Activated T-cell treated with anti-CD3 and anti-CD28 coated beads, Interleukin-2, amount 50 U/mL, for 72 hours (primary cell): ENCODE data around the gene UTP14A. TPM values are rescaled to one million over a fixed set of nuclear protein-coding genes. Genes with fewer than 3 reads are reported as not detected.

ENCODE experiments used
- ATAC-seq, 2 donors: fragments of 150-1000 bp; cut with Tn5 transposase; replicated peaks in 1 of 2; 2 replicates each; pipeline ENCODE4 v1.10.0; 2021; ENCODE audit warnings: moderate library complexity in 2 of 2, mild to moderate bottlenecking in 1 of 2
- DNase-seq, 2 donors: peaks; one replicate each; pipeline ENCODE4 v3.0.0; 2021 to 2022; ENCODE audit warnings: mixed read lengths in 1 of 2
- H3K27ac Mint-ChIP-seq: one replicate; pipeline ENCODE4 v1.8.0; 2022; ENCODE audit warnings: mild to moderate bottlenecking, moderate library complexity, mixed read lengths
- H3K27me3 Mint-ChIP-seq: one replicate; pipeline ENCODE4 v1.8.0; 2022; ENCODE audit warnings: low read depth, mixed read lengths
- H3K36me3 Mint-ChIP-seq, 2 donors: one replicate each; pipeline ENCODE4 v1.8.0; 2022; ENCODE audit warnings: mixed read lengths in 2 of 2, mild to moderate bottlenecking in 1 of 2; ENCODE audit not compliant: insufficient read depth in 2 of 2
- H3K4me1 Mint-ChIP-seq: one replicate; pipeline ENCODE4 v1.8.0; 2022; ENCODE audit warnings: low read depth, mixed read lengths
- H3K4me3 Mint-ChIP-seq, 2 donors: one replicate each; pipeline ENCODE4 v1.8.0; 2022; ENCODE audit warnings: mild to moderate bottlenecking in 2 of 2, mixed read lengths in 2 of 2, moderate library complexity in 2 of 2
- H3K9me3 Mint-ChIP-seq, 2 donors: one replicate each; pipeline ENCODE4 v1.8.0; 2022; ENCODE audit warnings: mixed read lengths in 2 of 2
- total RNA-seq, 2 donors: library from RNA; stranded (reverse); gene quantifications; one replicate each; pipeline ENCODE4 v1.2.3, GENCODE V29; 2022

UTP14A gene
- total RNA-seq, 2 donors from 2014 or later: 24.8 to 32.5 TPM

DNA sequence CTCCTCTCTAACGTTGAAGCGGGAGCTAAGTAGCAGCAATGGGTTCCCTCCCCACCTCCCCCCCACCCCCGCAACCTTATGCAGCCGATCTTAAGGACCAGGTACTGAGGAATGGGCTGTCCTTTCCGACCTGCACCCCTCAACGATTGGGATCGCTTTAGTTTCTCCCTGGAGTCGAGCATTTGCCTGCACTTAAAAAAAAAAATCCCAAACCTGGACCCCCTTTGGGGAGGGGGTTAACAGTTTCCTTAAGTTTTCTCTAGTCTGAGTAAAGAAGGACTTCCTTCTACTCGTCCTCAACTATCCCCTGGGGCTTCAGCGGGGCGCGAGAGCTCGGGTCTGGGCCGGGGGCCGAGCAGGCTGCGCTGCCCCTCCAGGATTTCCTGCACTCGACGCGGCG, 50.8 kb downstream of the UTP14A start:
- Mint-ChIP-seq H3K4me1 (peaks cover 9% of the 10 kb centered on the region), H3K36me3 (peaks cover 0 to 1% of the 10 kb centered on the region in 2 donors), H3K4me3 (peak overlapping the region; percentile 16 to 54), H3K27me3 (peaks cover 6% of the 10 kb centered on the region), H3K27ac (no peak overlapping the region), H3K9me3 (no peaks in the 10 kb centered on the region)
- ATAC-seq: no peak
- DNase-seq: no peak

DNA sequence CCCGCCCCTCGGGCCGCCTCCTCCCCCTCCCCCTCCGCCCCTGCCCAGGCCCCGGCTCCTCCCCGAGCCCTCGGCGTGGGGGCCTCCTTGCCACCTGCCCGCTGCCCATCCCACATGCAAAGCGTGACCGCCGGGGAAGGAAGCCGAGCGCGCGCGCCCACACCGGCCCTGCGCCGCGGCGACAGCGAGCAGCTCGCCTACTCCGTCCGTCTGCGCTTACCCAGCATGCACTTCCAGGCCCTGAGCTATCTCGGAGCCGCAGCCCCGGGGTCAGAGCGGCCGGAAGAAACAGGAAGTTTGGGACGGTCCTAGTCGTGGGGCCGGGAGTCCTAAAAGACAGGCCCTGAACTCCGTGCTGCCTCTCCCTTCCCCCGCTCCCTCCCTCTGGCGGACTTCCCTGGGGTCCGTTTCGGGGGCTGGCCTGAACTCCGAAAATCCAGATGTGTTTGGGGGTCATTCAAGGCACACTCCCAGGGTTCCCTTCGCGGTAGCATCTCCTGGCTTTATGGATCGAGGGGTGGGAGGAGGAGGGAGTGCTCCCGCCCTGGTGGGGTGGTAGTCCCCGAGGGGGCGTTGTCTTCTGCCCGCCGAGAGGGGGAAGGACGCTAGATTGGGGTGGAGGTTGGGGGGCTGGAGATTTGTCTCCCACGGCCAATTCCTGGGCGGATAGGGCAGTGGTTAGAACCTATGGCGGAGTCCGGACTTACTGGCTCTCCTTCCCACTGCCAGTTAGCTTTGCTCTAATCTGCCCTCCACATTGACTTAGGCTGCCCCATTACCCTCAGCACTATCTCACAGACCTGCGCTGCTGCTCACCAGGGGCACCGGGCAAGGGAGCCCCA, 51.5 kb downstream of the UTP14A start:
- DNase-seq: peak; percentile 64 to 69
- peaks cover 7% of the 10 kb centered on the region for H3K27me3 Mint-ChIP-seq
- H3K27ac Mint-ChIP-seq: no peak overlapping the region
- no peaks in the 10 kb centered on the region for H3K9me3 Mint-ChIP-seq
- peak overlapping the region; percentile 63 to 72 for H3K4me3 Mint-ChIP-seq
- H3K36me3 Mint-ChIP-seq: peaks cover 0 to 2% of the 10 kb centered on the region in 2 donors
- peaks cover 14% of the 10 kb centered on the region for H3K4me1 Mint-ChIP-seq
- ATAC-seq: peak; percentile 68 to 74

DNA sequence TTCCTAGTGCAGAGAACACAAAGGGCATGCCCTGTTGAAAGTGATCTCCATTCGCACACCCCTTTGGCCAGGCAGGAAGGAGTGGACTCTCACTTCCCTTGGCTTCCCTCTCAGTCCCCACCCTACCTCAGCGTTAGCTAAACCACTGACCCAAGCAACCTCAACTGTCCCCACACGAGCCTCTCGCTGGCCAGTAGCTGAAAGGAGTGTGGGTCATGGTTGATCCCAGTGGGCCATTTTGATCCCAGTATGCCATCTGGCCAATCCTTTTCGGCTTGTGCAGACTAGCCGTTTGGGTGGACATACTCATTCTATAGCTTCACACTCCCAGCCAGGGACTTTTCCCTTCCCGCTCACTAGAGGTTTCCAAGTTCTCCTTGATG, 52.1 kb downstream of the UTP14A start:
- H3K27ac Mint-ChIP-seq: no peak overlapping the region
- peaks cover 7% of the 10 kb centered on the region for H3K27me3 Mint-ChIP-seq
- ATAC-seq: no peak

DNA sequence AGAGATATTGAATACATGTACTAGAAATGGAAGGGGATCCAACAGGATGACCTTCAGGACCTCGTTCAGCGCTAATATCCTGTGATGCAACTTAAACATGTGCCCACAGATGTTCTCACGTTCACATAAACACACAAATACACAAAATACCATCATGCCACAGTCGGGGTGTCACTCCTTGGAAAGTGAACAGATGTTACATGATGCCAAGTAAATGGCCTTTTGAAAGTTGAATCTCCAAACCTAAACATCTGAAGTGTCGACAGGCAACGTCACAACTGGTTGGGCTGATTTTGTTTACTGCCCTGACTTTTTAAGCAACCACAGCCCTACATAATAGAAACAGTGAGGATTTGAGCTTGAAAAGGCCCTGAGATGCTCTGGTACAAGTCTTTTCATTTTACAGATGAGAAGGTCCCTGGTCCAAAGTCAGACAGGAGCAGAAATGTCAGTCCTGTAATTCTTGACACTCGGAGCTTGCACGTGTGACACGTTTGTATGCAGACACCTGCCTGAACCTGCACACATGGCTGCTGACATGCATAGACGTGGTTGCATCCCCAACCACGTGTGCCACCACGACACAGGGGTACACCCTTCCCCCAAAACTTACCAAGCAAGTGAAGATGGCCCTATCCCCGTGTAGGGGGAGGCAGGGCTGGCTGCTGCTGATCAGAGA, 53.0 kb downstream of the UTP14A start:
- Mint-ChIP-seq H3K9me3 (no peaks in the 10 kb centered on the region), H3K36me3 (peaks cover 0 to 2% of the 10 kb centered on the region in 2 donors), H3K27ac (no peak overlapping the region), H3K4me3 (peak overlapping the region in 1 of 2 donors; percentile 63), H3K4me1 (peaks cover 10% of the 10 kb centered on the region), H3K27me3 (peaks cover 7% of the 10 kb centered on the region)
- DNase-seq (no peak), ATAC-seq (no peak)

More for the DNA sequence above, 52.1 kb downstream of the UTP14A start:
- DNase-seq: no peak
- H3K9me3 Mint-ChIP-seq: no peaks in the 10 kb centered on the region
- H3K4me3 Mint-ChIP-seq: peak overlapping the region; percentile 63 to 72
- peaks cover 10% of the 10 kb centered on the region for H3K4me1 Mint-ChIP-seq
- peaks cover 0 to 2% of the 10 kb centered on the region in 2 donors for H3K36me3 Mint-ChIP-seq

DNA sequence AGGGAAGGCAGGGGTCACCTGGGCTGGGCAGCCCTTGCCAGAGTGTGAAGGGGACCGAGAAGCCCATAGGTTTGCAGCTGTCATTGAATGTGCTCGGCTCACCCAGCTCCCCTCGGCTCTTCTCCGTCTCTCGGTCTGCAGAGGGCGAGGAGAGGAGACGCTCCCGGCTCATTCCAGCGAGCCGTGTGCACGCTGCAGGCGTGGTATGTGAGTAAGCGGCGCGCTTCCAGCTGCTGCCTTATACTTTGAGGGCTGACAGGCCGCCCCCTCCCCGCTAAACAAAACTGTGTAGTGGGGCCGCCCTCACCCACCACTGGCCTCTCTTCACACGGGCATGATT, 53.5 kb downstream of the UTP14A start:
- DNase-seq (no peak), ATAC-seq (no peak)
- Mint-ChIP-seq H3K27me3 (peaks cover 7% of the 10 kb centered on the region), H3K36me3 (peaks cover 0 to 2% of the 10 kb centered on the region in 2 donors), H3K9me3 (no peaks in the 10 kb centered on the region), H3K27ac (no peak overlapping the region), H3K4me1 (peaks cover 10% of the 10 kb centered on the region), H3K4me3 (no peak overlapping the region)

DNA sequence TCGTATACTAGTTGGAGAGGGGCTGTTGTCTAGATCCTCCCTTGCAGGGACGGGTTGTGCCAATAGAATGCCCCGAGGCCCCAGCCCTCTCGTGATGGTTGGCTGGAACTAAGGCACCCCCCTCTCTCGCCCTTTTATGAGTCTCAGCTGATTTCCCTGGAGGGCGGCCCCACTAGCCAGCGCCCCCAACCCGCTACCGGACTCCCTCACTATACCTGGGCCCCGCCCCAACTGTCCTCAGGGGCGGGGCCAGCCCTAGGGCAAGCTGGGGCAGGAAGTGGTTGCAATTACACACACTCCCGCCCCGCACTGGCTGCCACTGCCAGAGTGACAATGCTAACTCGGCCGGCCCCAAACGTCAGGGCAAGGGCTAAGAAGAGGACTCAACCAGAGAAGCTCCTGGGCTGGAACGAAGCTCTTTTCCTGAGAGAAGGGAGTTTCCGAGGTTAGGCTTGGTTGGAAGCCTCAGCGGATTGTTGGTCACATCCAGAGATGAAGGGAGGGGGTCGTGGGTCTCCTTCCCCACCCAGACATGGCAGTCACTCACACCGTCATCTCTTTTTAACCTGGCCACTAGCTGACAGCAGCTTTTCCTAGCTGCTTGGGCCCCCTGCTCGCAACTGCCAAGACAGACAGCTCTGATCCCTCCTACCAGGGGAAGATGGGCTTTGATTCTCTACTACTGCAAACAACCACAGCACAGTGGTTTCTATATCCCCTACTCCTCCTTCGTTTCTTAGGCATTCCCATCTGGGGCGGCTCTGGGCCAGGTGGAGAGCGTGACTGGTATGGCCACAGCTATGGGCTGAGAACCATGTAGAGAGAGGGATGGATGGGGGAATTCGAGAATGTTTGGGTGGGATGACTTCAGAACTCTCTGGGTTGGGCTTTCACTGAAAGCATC, 55.5 kb downstream of the UTP14A start:
- H3K27ac Mint-ChIP-seq: peak overlapping the region; percentile 93
- ATAC-seq: peak; percentile 95
- H3K27me3 Mint-ChIP-seq: peaks cover 7% of the 10 kb centered on the region
- H3K4me1 Mint-ChIP-seq: peaks cover 10% of the 10 kb centered on the region
- peak overlapping the region; percentile 78 to 88 for H3K4me3 Mint-ChIP-seq
- DNase-seq: peak; percentile 80 to 81
- H3K9me3 Mint-ChIP-seq: no peaks in the 10 kb centered on the region
- peaks cover 0 to 2% of the 10 kb centered on the region in 2 donors for H3K36me3 Mint-ChIP-seq

DNA sequence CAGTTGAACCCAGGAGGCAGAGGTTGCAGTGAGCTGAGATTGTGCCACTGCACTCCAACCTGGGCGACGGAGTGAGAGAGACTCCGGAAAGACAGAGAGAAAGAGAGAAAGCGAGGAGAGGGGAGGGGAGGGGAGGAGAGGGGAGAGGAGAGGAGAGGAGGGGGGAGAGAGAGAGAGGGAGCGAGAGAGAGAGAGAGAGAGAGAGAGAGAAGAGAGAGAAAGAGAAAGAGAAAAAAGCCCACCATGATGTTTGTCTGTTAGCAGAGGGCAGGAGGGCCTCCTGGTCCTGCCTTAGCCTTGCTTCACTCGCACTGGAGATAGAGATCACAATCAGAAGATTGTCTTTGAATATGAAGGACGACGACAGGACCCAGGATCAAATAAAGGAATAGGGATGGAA, 57.8 kb downstream of the UTP14A start:
- ATAC-seq (no peak), DNase-seq (no peak)
- H3K27me3 Mint-ChIP-seq: peaks cover 7% of the 10 kb centered on the region

DNA sequence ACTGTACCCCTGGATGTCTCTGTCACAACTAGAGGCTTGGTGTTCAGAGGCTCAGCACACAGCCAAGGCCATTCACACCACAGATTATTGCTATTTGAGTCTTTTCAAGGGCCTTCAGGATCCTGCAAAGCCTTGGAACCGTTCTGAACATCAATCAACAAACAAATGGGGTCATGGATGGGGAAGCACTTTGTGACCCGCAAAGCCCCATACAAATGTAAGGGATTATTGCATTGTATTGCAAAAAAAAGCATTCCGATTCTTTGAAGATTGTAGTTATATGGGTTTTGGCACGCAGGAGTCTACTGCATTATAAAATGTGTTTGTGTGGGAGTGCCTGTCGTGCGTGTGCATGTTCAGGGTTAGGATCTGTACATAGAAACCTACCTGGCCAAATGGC, 59.2 kb downstream of the UTP14A start:
- Mint-ChIP-seq H3K27me3 (peaks cover 7% of the 10 kb centered on the region), H3K4me1 (peaks cover 10% of the 10 kb centered on the region), H3K9me3 (no peaks in the 10 kb centered on the region), H3K27ac (no peak overlapping the region), H3K36me3 (peaks cover 0 to 2% of the 10 kb centered on the region in 2 donors), H3K4me3 (no peak overlapping the region)
- ATAC-seq (no peak), DNase-seq (no peak)

More for the DNA sequence above, 57.8 kb downstream of the UTP14A start:
- peaks cover 10% of the 10 kb centered on the region for H3K4me1 Mint-ChIP-seq
- peaks cover 0 to 2% of the 10 kb centered on the region in 2 donors for H3K36me3 Mint-ChIP-seq
- H3K9me3 Mint-ChIP-seq: no peaks in the 10 kb centered on the region
- H3K4me3 Mint-ChIP-seq: no peak overlapping the region
- H3K27ac Mint-ChIP-seq: no peak overlapping the region

DNA sequence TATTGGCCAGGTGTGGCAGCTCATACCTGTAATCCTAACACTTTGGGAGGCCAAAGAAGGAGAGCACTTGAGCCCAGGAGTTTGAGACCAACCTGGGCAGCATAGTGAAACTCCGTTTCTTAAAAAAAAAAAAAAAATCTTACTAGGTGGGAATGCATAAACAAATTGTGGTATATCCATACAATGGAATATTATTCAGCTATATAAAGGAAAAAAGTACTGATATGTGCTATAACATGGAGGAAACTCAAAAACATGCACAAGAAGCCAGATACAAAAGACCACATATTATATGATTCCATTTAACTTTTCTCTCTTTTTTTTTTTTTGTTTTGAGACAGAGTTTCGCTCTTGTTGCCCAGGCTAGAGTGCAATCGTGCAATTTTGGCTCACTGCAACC, 63.0 kb downstream of the UTP14A start:
- ATAC-seq: no peak
- Mint-ChIP-seq H3K4me1 (no peaks in the 10 kb centered on the region), H3K27me3 (peaks cover 16% of the 10 kb centered on the region)

DNA sequence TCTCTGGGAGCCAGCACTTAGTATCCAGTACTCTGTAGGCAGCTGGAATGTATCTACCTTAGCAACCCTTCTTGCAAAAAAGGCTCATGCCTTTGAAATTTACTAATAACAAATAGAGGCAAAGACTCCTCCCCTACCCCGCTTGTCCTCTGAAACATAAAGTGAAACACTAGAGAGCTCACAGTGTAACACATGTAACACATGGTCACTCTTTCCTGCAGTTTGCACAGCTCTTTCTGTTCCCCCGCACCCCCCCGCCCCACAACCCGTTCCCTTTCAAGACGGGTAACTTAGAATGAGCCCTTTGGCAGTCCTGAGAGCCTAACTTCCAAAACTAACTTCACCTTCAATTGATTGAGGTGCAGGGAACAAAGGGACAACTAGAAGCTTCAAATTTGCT, 70.5 kb downstream of the UTP14A start:
- H3K27ac Mint-ChIP-seq: no peak overlapping the region
- DNase-seq: no peak

More for the DNA sequence above, 63.0 kb downstream of the UTP14A start:
- Mint-ChIP-seq H3K27ac (no peak overlapping the region), H3K4me3 (no peak overlapping the region), H3K9me3 (no peaks in the 10 kb centered on the region), H3K36me3 (no peaks in the 10 kb centered on the region)
- DNase-seq: no peak

More for the DNA sequence above, 70.5 kb downstream of the UTP14A start:
- H3K27me3 Mint-ChIP-seq: peaks cover 43% of the 10 kb centered on the region
- H3K9me3 Mint-ChIP-seq: no peaks in the 10 kb centered on the region
- no peak overlapping the region for H3K4me3 Mint-ChIP-seq
- no peak for ATAC-seq
- peaks cover 0 to 1% of the 10 kb centered on the region in 2 donors for H3K36me3 Mint-ChIP-seq
- no peaks in the 10 kb centered on the region for H3K4me1 Mint-ChIP-seq
